HG03139 (cell line): Measurements from ENCODE around the gene ACACA.

Experiments
- ATAC-seq: cut with Tn5 transposase; IDR thresholded peaks from one replicate; pipeline ENCODE4 v1.9.1; 2021; ENCODE audit not compliant: unreplicated experiment

ACACA gene

DNA sequence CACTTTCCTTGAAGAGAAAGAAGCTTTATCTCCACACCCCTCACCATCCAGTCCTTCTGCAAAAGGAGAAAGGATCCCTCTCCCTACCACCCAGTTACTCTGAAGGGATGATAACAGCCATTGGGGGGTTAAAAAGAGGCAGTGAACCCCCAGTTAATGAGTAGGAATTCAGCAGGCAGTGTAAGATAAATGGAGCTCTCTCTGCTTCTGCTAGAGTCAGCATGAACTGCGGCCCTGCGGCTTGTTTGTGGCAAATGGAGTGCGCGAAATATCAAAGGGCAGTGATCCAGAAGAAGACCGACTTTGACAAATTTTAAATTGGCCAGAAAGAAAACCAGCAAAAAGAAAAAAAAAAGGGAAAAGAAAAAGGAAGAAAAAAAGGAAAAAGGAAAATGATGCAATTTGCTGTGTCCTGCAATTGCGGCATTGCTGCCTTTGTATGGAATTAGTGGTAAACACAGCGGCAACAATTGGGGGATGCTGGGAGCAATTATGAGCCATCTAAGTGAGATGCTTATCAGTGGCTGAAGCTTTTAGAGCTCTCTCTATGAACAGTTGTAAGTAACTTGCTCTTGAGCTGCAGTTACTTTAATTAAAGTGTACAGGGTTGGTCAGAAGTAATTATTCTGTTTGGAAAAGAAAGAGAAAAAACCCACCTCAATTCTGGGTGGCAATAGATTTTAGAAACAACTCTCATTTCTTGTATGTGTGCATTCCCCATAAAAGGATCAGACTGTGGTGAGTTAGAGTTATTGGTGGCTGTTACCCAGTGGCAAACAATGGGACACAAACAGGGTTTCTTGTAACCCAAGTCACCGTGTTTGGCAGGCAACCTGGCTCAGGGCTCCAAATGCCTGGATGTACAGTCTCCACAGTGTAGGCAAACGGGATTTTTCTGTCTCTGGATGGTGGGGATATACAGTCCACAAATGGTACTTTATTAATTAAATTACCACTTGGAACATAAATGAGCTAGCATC, 296.6 kb downstream of the ACACA start:
- no peak for ATAC-seq

DNA sequence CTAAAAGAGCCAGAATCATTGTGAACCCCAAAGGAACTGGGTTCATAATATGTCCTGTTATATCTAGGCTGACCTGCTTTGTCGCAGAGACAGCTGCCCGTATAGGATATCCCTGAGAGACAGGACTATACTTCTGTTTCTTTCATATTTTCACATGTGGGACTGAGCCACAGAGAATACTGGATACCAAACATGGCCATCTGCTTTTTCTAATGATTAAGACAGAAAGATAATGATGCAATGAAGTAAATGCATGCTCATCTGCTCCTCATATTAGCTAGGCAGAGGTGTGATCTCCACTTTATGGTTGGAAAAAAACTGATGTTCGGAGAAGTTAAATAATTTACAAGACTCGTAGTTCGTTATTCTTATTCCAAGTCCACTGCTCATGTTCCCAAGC, 297.5 kb downstream of the ACACA start:
- no peak for ATAC-seq

DNA sequence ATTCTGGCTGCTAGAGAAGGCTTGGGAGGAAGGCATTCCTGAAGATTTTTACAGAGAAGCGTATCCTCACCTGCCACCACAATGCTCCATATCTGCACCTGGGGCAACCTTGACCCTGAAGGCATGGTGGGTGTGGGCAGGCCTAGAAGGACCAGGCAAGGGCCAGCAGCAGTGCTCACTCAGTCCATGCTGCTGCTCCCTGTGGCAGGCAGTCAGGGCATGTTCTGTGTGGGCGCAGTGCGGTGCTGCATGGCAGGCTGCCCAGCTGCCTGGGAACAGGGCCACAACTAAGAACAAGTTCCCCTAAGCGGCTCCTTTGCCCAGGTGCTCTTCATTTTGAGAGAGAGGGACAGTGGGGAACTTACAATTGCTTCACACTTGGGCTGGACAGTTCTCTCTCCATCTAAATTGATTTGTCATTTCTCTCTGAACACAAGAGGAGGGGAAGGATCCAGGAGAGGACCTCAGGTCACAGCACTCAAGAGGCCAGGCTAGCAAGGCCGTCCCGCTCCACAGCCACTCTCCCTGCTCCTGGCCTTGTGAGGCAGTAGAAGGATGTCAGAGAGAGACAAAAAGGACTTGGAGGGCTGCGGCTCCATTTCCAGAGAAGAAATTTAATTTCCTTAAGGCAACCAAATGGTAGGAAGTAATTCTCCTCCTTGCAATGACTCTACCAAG, 299.1 kb downstream of the ACACA start:
- ATAC-seq = no peak

DNA sequence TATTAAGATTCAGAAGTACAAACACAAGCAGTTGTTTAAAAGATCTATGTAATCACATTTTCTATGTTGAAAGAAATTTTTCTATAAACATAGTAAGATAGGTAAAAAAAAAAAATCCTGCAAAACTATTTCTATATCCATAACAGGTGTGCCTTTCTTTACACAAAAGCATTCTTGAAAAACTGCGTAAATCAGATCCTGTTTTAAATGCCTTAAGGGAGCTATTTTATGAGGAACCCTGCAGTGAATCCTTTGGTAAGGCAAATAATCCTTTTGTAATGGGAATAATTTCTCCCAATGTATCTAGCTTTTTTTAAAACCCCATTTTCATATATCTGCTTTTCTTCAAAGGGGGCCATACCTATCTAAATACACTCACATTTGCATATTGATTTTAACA, 300.6 kb downstream of the ACACA start:
- no peak for ATAC-seq

DNA sequence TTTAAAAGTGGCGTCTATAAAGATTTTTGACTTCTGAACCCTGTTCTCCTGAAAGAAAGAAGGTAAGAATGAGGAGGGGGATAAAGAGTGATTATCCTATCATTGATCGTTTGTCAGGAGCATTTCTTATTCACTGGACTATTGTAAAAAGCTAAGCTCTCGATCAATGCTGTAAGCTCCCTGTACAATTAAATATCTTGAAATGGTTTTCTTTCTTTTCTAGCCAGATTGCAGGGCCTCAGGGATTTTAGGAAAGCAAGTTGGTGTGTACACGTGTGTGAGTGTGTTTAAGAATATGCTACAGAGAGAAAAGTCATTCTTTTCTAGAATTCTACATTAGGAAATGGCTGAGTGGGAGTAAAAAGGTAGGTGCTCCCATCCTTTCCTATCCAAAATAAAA, 303.4 kb downstream of the ACACA start:
- ATAC-seq = no peak

DNA sequence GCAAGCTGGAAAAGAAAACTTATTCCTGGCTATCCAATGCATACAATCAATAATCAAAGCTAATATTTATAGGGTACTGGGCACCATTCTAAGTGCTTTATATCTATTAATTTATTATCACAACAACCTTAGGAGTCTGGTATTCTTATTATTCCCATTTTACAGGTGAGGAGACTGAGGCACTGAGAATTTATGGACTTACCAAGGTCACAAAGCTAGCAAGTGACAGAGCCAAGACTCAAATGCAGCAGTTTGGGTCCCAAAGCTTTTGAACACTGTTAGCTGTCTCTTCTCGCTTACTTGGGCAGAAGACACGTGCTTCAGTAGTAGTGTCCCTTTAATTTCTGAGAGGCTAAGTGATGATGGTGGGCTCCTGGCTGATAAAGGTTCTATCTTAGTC, 305.3 kb downstream of the ACACA start:
- ATAC-seq = no peak

- ATAC-seq = no peak
These were observed 306.4 kb downstream of the ACACA start for GRCh38 chr17:37100231-37100630.

- no peak for ATAC-seq
These were observed 307.5 kb downstream of the ACACA start for GRCh38 chr17:37098910-37099664.

DNA sequence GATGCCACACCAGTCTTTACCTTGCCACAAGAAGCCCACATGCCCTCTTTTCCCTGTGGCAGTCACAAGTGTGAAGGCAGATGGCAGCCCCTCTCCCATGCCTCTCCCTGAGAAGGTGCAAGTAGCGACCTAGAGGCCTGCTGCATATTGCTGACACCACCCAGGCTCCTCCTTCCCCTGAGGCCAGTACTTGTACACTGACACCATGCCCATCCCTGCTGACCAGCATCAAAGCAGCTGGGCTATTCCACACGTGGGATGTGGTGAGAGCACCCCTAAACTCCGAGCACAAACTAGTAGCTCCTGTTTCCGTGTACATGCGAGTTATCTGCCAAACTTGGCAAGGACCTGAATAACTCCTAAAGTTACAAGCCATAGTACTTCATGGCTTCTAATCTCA, 308.5 kb downstream of the ACACA start:
- ATAC-seq = no peak

- no peak for ATAC-seq
These were observed 309.5 kb downstream of the ACACA start for GRCh38 chr17:37097154-37097553.

DNA sequence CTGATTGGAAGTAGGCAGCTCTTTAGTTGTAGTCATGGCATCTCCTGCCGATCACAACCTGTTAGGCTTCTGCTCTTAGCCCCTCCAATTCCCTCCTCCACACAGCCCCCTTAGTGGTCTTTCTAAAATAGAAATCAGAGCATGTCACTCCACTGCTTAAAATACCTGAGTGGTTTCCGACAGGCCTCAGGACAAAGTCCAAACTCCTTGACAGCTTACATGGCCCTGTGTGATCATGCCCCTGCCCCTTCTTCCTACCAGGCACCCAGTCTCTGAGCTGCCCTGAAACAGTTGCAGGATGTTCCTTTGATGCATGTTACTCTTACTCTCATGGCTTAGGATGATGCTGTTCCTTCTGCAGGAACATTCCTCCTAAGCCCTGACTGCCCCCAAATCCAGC, 310.6 kb downstream of the ACACA start:
- ATAC-seq = no peak

DNA sequence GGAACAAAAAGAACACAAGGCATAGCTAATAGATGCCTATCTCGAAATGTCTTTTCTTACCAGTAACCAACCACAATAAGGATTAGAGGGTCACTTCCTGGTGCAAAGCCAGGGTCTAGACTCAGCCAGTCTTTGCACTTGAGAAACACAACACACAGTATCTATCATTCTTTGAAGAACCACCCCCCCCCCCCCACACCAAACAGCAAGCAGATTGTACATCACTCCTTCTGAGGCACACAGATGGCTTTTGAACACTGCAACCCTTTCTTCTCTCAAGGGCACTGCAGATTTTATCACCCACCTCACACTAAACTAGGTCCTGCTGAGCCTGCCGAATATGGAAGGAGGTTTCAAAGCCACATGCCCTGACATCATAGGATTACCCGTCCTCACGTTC, 312.2 kb downstream of the ACACA start:
- ATAC-seq = no peak

GRCh38 chr17:37092701-37093100, 313.9 kb downstream of the ACACA start:
- no peak for ATAC-seq

GRCh38 chr17:37092071-37092470, 314.6 kb downstream of the ACACA start:
- no peak for ATAC-seq

- ATAC-seq = no peak
These were observed 315.7 kb downstream of the ACACA start for GRCh38 chr17:37090941-37091340.

GRCh38 chr17:37089956-37090355, 316.7 kb downstream of the ACACA start:
- ATAC-seq = no peak

DNA sequence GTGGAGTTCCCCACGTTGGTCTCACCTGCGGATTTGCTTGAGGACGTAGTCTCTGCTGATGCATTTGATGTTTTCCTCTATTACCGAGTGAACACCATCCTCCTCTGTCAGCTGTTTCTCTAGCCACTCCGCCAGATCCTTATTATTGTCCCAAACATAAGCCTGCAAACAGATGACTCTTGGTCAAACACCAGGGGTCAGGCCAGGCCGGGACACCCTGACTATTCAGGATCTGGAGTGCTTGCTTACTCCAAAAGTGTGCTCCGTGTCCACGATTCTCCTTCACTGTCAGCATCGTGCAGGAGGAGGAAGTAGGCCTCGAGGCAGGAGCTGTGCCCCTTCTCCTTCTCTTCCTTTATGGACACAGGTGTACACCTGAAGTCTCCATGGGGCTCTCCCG, 317.7 kb downstream of the ACACA start:
- ATAC-seq = no peak

DNA sequence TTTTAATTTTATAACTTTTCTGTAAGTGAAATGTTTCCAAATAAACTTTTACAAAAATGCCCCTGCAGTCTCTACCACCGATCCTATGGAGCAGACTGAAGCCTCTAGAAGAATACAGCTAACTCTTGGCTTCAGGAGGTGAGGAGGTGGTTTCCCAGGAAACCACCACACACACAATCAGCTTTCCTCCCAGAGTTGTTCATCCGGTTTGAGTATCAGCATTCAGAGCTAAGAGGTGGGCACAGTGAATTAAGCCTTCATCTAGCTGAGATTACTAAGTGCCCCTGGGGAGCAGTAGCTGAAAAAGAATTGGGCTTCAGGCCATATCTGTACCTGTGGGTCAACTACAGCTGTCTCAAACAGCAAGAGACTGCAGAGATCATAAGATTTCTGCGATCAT, 318.2 kb downstream of the ACACA start:
- ATAC-seq = no peak

DNA sequence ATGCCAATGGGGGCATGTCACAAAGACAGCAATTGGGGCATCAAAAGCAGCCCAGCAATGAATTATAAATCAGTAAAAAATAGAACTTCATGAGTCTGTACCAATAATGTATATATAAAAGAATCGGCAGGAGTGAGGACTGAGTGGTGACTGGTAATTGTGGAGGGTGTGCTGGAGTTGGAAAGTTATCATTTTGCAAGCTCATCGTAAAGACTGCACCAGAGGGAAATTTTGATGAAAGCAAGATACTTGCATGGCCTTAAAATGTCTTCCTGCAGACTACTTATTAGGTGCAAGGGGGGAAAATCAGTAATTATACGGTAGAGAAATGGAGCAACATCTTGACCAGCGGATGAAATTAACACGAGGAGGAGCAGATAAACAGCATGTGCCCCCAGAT, 319.0 kb downstream of the ACACA start:
- no peak for ATAC-seq

DNA sequence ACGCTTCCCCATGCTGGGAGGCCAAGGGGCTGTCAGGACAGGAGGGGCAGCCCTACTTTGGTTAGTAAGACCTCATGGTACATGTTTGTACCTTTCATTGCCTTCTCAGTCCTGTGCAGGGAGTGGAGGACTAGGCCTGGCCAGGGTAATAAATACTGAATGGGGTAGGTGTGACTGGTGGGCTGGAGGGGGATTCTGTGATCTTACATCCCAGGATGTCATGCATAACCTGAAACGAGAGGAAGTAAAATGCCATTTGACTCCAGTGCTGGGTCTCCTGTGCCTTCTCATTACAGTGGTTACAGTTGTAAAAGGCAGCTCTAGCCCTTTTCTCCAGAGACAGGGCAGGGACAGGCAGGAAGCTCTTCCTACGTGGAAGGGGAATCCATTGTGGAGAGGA, 319.7 kb downstream of the ACACA start:
- no peak for ATAC-seq

- no peak for ATAC-seq
These were observed 320.3 kb downstream of the ACACA start for GRCh38 chr17:37086334-37086733.

- ATAC-seq = no peak
These were observed 322.3 kb downstream of the ACACA start for GRCh38 chr17:37084372-37084771.
